KG1 (cell line): ENCODE measurements around the gene MYO3B.
"Not testable (repeated sequence)": the region's sequence is repeated elsewhere in the genome, so short reads cannot be mapped to it uniquely, and the experiment has no call there.

Experiments used
- DNase-seq: peaks from one replicate; lab custom pipeline; 2025; lab: John Stamatoyannopoulos, UW

The MYO3B gene

GRCh38 chr2:170468557-170468956 is 290.6 kb downstream of the MYO3B start:
- no peak for DNase-seq

DNA sequence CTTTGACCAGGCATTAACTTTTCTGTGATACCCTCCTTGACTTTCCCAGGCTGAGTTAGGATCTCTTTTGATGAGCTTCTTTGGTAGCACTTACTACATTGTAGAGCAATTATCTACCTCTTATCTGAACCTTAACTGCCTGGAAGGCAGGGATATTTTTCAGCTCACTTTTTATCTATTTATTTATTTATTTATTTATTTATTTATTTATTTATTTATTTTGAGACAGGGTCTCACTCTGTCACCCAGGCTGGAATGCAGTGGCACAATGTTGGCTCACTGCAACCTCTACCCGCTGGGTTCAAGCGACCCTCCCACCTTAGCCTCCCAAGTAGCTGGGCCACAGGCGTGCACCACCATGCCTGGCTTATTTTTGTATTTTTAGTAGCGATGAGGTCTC is 294.6 kb downstream of the MYO3B start:
- not testable (repeated sequence) for DNase-seq

DNA sequence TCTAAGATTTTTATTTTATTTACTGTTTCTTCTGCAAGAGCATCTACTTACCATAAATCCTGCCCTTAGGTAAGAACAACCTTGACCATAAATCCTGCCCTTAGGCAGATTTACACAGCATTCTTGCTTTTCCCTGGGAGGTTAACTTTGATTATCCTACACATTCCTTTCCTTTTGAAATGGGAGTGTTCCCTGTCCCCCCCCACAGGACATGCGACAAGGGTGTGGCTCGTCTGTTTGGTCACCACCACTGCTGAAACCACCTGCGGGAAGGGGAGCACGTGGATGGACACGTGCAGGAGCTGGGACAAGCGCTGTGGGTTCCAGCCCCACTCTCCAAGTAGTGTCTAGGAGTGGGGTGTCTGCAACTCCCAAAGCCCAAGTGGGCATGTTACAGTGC is 297.9 kb downstream of the MYO3B start:
- DNase-seq, result no peak

DNA sequence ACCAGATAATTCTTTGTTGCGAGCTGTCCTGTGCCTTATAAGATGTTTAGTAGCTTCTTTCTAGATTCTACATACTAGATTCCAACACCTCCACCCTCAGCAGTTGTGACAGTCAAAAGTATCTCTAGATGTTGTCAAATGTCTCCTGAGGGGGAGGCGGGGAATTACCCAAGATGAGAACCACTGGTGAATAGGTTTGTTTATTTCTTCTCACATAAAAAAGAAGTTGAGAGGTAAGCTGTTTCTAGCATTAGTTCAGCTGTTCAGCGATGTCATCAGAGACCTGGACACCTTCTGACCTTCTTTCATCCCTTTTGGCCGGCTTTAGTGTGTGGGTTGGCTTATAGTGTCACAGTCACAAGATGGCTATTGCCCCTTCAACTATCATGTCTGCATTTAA is 299.7 kb downstream of the MYO3B start:
- no peak for DNase-seq

- DNase-seq, result no peak
Observed at GRCh38 chr2:170481201-170481600, 303.3 kb downstream of the MYO3B start.

GRCh38 chr2:170484552-170484951 is 306.6 kb downstream of the MYO3B start:
- DNase-seq, result no peak

DNA sequence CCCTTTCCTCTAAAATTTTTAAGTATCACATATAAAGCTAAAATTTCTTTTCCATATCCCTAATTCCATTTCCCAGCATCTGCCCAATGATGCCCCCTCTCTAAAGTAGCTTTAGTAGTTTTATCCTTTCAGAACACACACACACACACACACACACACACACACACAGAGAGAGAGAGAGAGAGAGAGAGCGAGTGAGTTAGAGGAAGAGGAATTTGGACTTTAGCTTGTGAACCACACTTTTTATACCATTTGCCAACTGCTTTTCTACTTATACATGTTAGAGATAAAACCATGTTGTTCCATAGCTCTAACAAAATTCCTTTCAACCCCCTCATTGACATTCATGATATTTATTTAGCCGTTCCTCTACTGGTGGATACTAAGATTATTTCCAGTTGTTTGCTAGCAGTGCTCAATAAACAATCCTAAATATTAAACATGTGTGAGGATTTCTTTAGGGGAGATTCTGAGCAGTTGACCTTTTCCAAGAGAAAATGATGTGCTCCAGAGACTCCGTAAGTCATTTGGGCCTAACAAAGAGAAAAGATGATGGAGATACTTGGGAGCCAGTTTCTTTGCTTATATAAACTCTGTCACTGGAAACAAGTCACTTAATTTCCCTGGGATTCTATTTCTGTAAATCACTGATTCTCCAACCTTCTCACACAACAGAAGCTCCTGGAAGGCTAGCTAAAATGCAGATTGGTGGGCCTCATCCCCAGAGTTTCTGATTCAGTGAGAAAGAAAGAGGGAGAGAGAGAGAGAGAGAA is 307.5 kb downstream of the MYO3B start:
- no peak for DNase-seq

DNA sequence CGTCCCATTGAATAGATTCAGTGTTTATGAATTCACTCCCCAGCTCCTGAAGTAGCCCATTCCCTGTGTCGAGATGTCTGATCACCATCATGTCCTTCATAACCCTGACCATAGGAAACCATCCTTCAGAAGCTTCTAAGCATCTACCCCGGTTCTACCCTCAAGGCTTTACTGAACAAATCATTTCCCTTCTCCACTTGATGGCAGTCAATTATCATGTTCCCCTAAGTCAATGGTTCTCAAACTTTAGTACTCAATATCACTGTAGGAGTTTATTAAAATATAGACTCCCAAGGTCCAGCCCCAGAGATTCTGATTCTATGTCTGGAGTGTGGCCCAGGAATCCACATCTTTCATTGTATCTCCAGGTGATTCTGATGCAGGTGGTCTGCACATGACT is 308.8 kb downstream of the MYO3B start:
- DNase-seq, result no peak

DNA sequence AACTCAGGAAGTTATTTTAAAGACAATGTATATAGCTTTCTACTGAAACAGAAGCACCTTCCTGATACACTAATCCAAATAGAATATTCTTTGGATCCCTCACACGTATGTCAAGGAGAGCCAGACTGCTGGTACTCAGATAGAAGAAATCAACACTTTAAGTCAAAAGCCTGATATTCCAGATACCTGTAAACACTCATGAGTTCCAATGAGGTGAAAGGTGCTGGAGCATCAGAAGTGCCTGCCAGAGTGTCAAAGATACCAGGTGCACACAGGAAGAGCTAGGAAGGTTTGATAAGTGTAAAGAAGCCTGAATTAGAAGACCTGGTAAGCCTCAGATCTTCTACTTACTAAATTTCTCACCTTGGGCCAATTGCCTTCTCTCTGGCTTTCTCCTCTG is 310.9 kb downstream of the MYO3B start:
- DNase-seq, result no peak

DNA sequence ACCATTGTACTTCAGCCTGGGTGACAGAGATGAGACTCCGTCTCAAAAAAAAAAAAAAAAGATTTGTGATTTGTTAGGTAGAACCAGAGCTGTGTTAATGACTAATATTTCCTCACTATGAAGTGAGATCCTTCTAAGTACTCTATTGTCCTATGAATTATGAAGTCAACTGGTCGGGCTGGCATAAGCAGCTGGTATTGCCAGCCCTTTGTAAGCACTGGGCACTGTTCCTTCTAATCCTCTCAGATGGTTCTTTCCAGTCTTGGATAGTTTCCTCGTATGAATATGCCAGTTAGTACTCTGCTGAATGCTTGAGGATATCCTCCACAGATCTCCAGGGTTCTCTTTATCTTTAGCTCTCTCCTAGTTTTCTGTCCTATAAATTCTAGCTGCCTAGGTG is 314.1 kb downstream of the MYO3B start:
- DNase-seq, result no peak

GRCh38 chr2:170493426-170494097 is 315.6 kb downstream of the MYO3B start:
- DNase-seq, result no peak

DNA sequence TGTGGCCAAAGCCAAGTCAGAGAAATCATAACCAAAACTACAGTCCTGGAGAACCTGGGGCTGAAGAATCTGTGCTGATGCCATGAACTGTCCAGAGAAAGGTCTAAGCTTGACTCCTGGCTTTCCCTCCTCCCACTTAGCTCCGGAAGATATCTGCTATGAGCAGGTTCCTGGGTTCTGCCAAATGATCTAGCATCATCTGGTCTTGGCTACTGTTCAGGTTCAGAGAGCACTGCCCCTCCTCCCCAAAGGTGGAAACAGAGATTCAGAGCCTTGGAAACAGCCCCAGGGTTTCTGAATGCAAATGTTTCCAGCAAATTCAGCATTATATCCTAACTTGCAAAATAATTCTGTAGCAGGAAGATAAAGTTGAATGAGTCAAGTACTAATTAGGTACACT is 317.9 kb downstream of the MYO3B start:
- no peak for DNase-seq

GRCh38 chr2:170498619-170499018 is 320.7 kb downstream of the MYO3B start:
- no peak for DNase-seq

GRCh38 chr2:170500104-170500503 is 322.2 kb downstream of the MYO3B start:
- DNase-seq, result no peak

- no peak for DNase-seq
Observed at GRCh38 chr2:170500770-170501169, 322.8 kb downstream of the MYO3B start.

GRCh38 chr2:170501421-170502043 is 323.6 kb downstream of the MYO3B start:
- DNase-seq, result no peak

DNA sequence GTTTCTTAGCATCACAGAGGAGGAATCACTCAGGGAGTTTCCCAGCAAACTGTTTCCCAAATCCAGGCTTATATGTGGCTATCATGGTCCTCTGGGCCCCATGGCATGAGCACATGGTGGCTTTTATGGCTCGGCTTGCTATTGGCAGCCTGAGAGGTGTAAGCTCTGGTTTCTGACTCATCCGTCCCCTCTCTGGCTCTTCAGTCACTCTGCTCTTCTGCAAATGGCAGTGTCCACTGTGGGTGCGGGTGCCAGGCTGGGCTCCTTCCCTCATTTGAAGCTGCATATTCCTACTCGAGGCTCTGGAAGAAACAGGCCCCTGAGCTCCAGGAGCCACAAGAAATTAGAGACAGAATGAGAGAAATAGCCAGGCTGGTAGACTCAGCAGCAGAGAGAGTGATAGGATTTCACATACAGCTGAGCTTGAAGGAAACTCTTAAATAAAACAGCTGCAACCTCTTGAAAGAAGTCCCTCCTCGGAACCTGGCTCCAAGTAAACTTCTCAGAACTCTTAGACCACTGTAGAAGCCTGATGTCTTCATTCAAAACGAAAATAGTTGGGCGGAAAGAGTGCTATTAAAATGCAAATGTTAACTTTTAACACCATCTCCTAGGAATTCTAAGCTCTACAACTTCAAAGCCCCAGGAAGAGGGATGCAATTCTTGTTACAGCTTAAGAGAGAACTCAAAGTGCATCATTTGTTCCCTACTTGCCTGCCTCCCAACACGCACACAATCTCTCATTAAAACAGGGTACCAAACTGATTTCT is 324.6 kb downstream of the MYO3B start:
- DNase-seq, result no peak

DNA sequence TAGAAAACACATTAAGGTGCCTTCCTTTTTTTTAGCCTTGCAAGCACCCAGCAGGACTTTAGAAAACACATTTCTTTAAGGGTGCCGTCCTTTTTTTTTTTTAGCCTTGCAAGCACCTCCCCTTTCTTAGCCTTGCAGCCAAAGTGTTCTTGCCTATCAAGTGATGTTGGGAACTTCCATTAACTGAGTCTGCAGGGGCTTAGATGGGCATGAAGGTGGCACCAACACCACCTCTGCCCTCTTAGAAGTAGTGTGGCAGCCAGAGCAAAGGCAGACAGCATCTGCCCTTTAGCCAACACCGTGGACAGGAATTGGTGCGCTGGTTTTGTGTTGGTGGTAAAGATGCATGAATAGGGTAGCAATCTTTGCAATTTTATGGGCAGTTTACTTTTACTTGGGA is 325.6 kb downstream of the MYO3B start:
- no peak for DNase-seq

DNA sequence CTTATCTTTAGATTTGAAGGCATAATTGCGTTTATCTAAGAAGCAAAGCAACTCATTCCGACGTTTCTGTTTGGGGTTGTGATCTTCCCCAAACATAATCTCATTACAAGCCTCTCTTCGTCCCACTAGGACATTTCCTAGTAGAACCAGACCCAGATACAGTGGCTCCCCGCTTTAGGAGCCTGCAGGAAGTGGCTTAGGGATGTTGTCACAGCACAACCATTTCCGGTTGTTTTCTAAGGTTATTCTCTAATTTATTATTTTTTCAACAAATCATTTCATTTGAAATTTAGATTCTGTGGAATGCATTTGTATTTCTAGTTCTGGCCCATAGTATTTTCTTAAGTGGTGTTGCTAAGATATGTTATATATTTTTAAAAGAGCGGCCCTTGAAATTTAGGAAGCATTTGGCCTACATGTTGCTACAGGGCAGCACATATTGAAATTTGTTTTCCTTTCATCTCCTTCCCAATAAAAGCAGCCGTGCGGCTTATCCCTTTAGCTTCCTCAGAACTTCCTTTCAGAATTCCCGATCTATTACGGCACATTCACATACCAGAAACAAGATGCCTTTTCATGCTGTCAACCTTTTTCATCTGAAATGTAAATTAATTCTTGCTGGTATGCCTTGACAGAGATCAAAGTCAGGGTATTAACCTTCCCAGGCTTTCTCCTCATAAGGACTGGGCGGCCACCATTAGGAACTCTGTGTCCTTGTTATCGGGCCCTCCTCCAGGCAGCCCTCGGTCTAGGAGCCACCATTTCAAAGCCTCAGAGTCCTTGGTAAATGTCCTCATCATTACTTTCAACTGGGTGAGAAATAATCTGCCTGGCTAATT is 326.2 kb downstream of the MYO3B start:
- no peak for DNase-seq

- DNase-seq, result no peak
Observed at GRCh38 chr2:170504810-170505145, 326.8 kb downstream of the MYO3B start.

DNA sequence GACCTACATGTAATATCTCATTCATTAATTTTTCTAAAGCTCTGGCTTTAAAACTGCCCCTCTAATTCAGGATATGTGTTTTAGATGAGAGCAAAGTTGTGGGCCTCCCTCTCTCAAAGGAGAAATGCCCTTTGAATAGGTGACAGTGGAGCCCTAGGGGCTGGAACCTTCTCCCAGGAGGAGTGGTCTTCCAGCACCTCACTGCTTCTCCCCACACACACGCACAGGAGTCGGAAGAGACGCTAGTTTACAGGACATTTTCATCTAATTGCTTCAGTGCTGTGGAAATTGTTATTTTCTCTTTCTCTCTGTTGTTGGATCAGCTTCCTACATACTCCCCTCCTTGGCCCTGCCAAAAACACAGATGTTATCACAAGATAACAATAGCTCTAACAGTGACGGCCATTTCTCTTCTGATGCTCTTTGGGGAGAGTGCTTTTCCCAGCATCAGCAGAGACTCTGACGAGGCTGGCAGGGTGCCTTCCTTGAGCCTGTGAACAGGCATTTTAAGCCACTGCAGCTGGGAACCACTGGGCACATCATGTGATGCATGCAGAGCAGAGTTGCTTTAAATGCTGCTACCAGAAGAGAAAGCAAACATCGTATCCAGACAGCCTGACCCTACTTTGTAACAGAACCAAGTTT is 327.8 kb downstream of the MYO3B start:
- no peak for DNase-seq
